ENCODE data around the gene ZNF335.

- no peak for TF ChIP-seq JUND (IDR thresholded peaks at IDR 0.05; ENCODE audit: low read length)
- TF ChIP-seq CTCF (IDR thresholded peaks at IDR 0.05; ENCODE audit: control extremely low read depth in 1 of 3, insufficient read depth in 1 of 3, low read depth in 1 of 3, low read length in 3 of 3) = no peak
- TF ChIP-seq EZH2 (IDR thresholded peaks at IDR 0.05; ENCODE audit: low read depth, low read length, severe bottlenecking) = no peak
- no peak for TF ChIP-seq SRF (IDR thresholded peaks at IDR 0.05; ENCODE audit: low read depth, low read length)
- no peak for TF ChIP-seq EGR1 (IDR thresholded peaks at IDR 0.05; ENCODE audit: borderline replicate concordance, low read depth, low read length)
- no peak for TF ChIP-seq EP300 (IDR thresholded peaks at IDR 0.05; ENCODE audit: borderline replicate concordance in 1 of 2, low read depth in 2 of 2, low read length in 2 of 2)
- no peak for TF ChIP-seq POLR2A (IDR thresholded peaks at IDR 0.05; ENCODE audit: control extremely low read depth in 1 of 2, low read depth in 2 of 2, low read length in 2 of 2)
- no peak for TF ChIP-seq CEBPB (IDR thresholded peaks at IDR 0.05; ENCODE audit: low read depth, low read length)
- TF ChIP-seq TCF12 (IDR thresholded peaks at IDR 0.05; ENCODE audit: low read depth, low read length) = no peak
- TF ChIP-seq KDM4A (IDR thresholded peaks at IDR 0.05; ENCODE audit: low read depth, low read length, severe bottlenecking) = no peak
- no peak for TF ChIP-seq E2F6 (IDR thresholded peaks at IDR 0.05)
- no peak for TF ChIP-seq SUZ12 (IDR thresholded peaks at IDR 0.05; ENCODE audit: low read length)
These were observed 54.2 kb downstream of the ZNF335 start for GRCh38 chr20:45917790-45918141.

Data from H1 (cell line).